Tongue (tissue), 1 donor: ENCODE data around the gene LIF. TPM values are rescaled to one million over a fixed set of nuclear protein-coding genes. Genes with fewer than 3 reads are reported as not detected.

Experiments
- total RNA-seq: library from RNA; depleted of rRNA; stranded (reverse); fragments of >200 nt; gene quantifications from one replicate; pipeline ENCODE4 v1.2.3, GENCODE V29; 2014

The LIF gene
- total RNA-seq, 1 donor from 2014 or later = 0.51 TPM

Other genes with a start within 250 kb of the LIF start
- gene HORMAD2, start 166.3 kb downstream of the LIF start, total RNA-seq = not detected
- gene OSM, start 20.1 kb upstream of the LIF start, total RNA-seq = not detected
- gene CASTOR1, start 42.7 kb upstream of the LIF start, total RNA-seq = 3.4 TPM
- gene TBC1D10A, start 80.2 kb upstream of the LIF start, total RNA-seq = 11.0 TPM
- gene SF3A1, start 110.1 kb upstream of the LIF start, total RNA-seq = 31.4 TPM
- 5.4 TPM for gene CCDC157, start 110.2 kb upstream of the LIF start, total RNA-seq
- 11.3 TPM for gene RNF215, start 140.7 kb upstream of the LIF start, total RNA-seq
- gene SEC14L2, start 150.3 kb upstream of the LIF start, total RNA-seq = 1.8 TPM
- gene MTFP1, start 179.0 kb upstream of the LIF start, total RNA-seq = 5.7 TPM
- not detected for gene SEC14L3, start 225.3 kb upstream of the LIF start, total RNA-seq